Osteoblast (primary cell): ENCODE data around the gene TRIL. TPM values are rescaled to one million over a fixed set of nuclear protein-coding genes. Genes with fewer than 3 reads are reported as not detected.

Experiments
- DNase-seq: peaks from one replicate; pipeline ENCODE4 v3.0.0; 2011; ENCODE audit warnings: low spot score, mixed read lengths; ENCODE audit not compliant: insufficient read length; ENCODE audit errors: missing footprints
- H2AFZ ChIP-seq: 2 replicates; pipeline ENCODE4 v1.6.0; 2011; ENCODE audit warnings: mild to moderate bottlenecking, low read length
- H3K27ac ChIP-seq: 2 replicates; pipeline ENCODE4 v1.5.1; 2011; ENCODE audit warnings: mild to moderate bottlenecking, low read depth, low read length, moderate library complexity
- H3K27me3 ChIP-seq: 2 replicates; pipeline ENCODE4 v1.6.0; 2012; ENCODE audit warnings: mild to moderate bottlenecking, control low read depth, inconsistent platforms, low read length, moderate library complexity; ENCODE audit not compliant: insufficient read depth
- H3K36me3 ChIP-seq: 2 replicates; pipeline ENCODE4 v1.5.1; 2011; ENCODE audit warnings: mild to moderate bottlenecking, low read length, control low read depth, moderate library complexity; ENCODE audit not compliant: insufficient read depth
- H3K4me1 ChIP-seq: 2 replicates; pipeline ENCODE4 v1.5.1; 2011; ENCODE audit warnings: mild to moderate bottlenecking, low read length, control low read depth, moderate library complexity; ENCODE audit not compliant: insufficient read depth
- H3K4me2 ChIP-seq: 2 replicates; pipeline ENCODE4 v1.6.0; 2011; ENCODE audit warnings: mild to moderate bottlenecking, low read length; ENCODE audit not compliant: insufficient read depth
- H3K4me3 ChIP-seq: fragments of 200-600 bp; sonication (generic); 3 replicates; pipeline ENCODE4 v1.5.1; 2012; ENCODE audit warnings: mild to moderate bottlenecking, low read length, inconsistent platforms; ENCODE audit not compliant: insufficient read depth
- H3K79me2 ChIP-seq: 2 replicates; pipeline ENCODE4 v1.6.0; 2012; ENCODE audit warnings: mild to moderate bottlenecking, low read length, control low read depth, inconsistent platforms; ENCODE audit not compliant: insufficient read depth
- H3K9me3 ChIP-seq: 2 replicates; pipeline ENCODE4 v1.5.1; 2011; ENCODE audit warnings: low read depth, low read length, control low read depth
- H4K20me1 ChIP-seq: 2 replicates; pipeline ENCODE4 v1.6.0; 2012; ENCODE audit warnings: mild to moderate bottlenecking, low read length, control low read depth; ENCODE audit not compliant: insufficient read depth
- CTCF ChIP-seq: IDR thresholded peaks from 2 replicates; pipeline ENCODE4 v1.5.1; 2011; ENCODE audit warnings: mild to moderate bottlenecking, low read depth, low read length, moderate library complexity; ENCODE audit errors: extremely low read depth
- total RNA-seq: library from RNA; depleted of rRNA; stranded (reverse); fragments of >200 nt; gene quantifications from 2 replicates; pipeline ENCODE4 v1.2.3, GENCODE V29; 2012

TRIL gene
- total RNA-seq, 1 donor: 0.36 TPM

- H3K79me2 ChIP-seq: no peaks in the 10 kb centered on the region
- no peak for DNase-seq
Observed at GRCh38 chr7:28977881-28978280, 19.8 kb upstream of the TRIL start.

GRCh38 chr7:28976022-28976421 is 17.9 kb upstream of the TRIL start:
- Histone ChIP-seq H3K4me3 (no peak overlapping the region), H3K4me2 (no peak overlapping the region), H3K79me2 (no peaks in the 10 kb centered on the region), H4K20me1 (no peaks in the 10 kb centered on the region), H3K27me3 (peaks cover 5% of the 10 kb centered on the region), H3K36me3 (no peaks in the 10 kb centered on the region), H2AFZ (no peak overlapping the region), H3K4me1 (no peaks in the 10 kb centered on the region), H3K9me3 (peaks cover 8% of the 10 kb centered on the region), H3K27ac (no peak overlapping the region)
- DNase-seq: no peak
- TF ChIP-seq CTCF: no peak

More at GRCh38 chr7:28977881-28978280, 19.8 kb upstream of the TRIL start:
- Histone ChIP-seq H2AFZ (no peak overlapping the region), H3K9me3 (peaks cover 6% of the 10 kb centered on the region), H3K4me1 (no peaks in the 10 kb centered on the region), H3K4me2 (no peak overlapping the region), H3K27ac (no peak overlapping the region), H3K27me3 (peaks cover 5% of the 10 kb centered on the region), H3K36me3 (no peaks in the 10 kb centered on the region), H3K4me3 (no peak overlapping the region), H4K20me1 (no peaks in the 10 kb centered on the region)
- TF ChIP-seq CTCF: no peak

- H3K36me3 ChIP-seq: no peaks in the 10 kb centered on the region
- DNase-seq: no peak
- H3K9me3 ChIP-seq: peaks cover 8% of the 10 kb centered on the region
- H4K20me1 ChIP-seq: no peaks in the 10 kb centered on the region
- H3K4me3 ChIP-seq: no peak overlapping the region
- no peak overlapping the region for H3K27ac ChIP-seq
- H3K4me2 ChIP-seq: no peak overlapping the region
- H2AFZ ChIP-seq: no peak overlapping the region
- H3K27me3 ChIP-seq: peaks cover 5% of the 10 kb centered on the region
- no peaks in the 10 kb centered on the region for H3K79me2 ChIP-seq
- no peaks in the 10 kb centered on the region for H3K4me1 ChIP-seq
- no peak for TF ChIP-seq CTCF
Observed at GRCh38 chr7:28973591-28973990, 15.5 kb upstream of the TRIL start.

GRCh38 chr7:28964056-28964455 is 5.9 kb upstream of the TRIL start:
- H3K79me2 ChIP-seq: no peaks in the 10 kb centered on the region
- no peaks in the 10 kb centered on the region for H4K20me1 ChIP-seq
- H3K27me3 ChIP-seq: peaks cover 33% of the 10 kb centered on the region
- no peak for DNase-seq
- H3K4me2 ChIP-seq: no peak overlapping the region
- H3K9me3 ChIP-seq: peaks cover 5% of the 10 kb centered on the region
- H3K36me3 ChIP-seq: no peaks in the 10 kb centered on the region
- no peak for TF ChIP-seq CTCF
- no peaks in the 10 kb centered on the region for H3K4me1 ChIP-seq
- no peak overlapping the region for H3K4me3 ChIP-seq
- no peak overlapping the region for H3K27ac ChIP-seq
- no peak overlapping the region for H2AFZ ChIP-seq
